Nucleus accumbens (tissue), 56 donors: ENCODE measurements around the gene RBL2.

Source experiments
- DNase-seq, 56 donors: peaks; one replicate each; lab custom pipeline; 2025; lab: John Stamatoyannopoulos, UW

The RBL2 gene

GRCh38 chr16:53446090-53446489, 11.8 kb downstream of the RBL2 start:
- no peak for DNase-seq

- DNase-seq, result no peak
Observed at GRCh38 chr16:53449816-53450517, 15.7 kb downstream of the RBL2 start.

GRCh38 chr16:53453928-53454327, 19.7 kb downstream of the RBL2 start:
- DNase-seq, result no peak

- DNase-seq, result no peak
Observed at GRCh38 chr16:53456625-53457024, 22.4 kb downstream of the RBL2 start.

GRCh38 chr16:53457670-53458069, 23.4 kb downstream of the RBL2 start:
- DNase-seq, result no peak

- no peak for DNase-seq
Observed at GRCh38 chr16:53458635-53459034, 24.4 kb downstream of the RBL2 start.

GRCh38 chr16:53465606-53466280, 31.5 kb downstream of the RBL2 start:
- DNase-seq, result no peak

GRCh38 chr16:53476867-53477266, 42.6 kb downstream of the RBL2 start:
- no peak for DNase-seq

- DNase-seq, result no peak
Observed at GRCh38 chr16:53478965-53479364, 44.7 kb downstream of the RBL2 start.

GRCh38 chr16:53480394-53480793, 46.1 kb downstream of the RBL2 start:
- DNase-seq, result no peak

GRCh38 chr16:53482123-53482522, 47.9 kb downstream of the RBL2 start:
- no peak for DNase-seq

- DNase-seq, result no peak
Observed at GRCh38 chr16:53484542-53484941, 50.3 kb downstream of the RBL2 start.

- no peak for DNase-seq
Observed at GRCh38 chr16:53486230-53486629, 52.0 kb downstream of the RBL2 start.

- DNase-seq, result no peak
Observed at GRCh38 chr16:53489755-53490154, 55.5 kb downstream of the RBL2 start.

GRCh38 chr16:53492503-53492902, 58.2 kb downstream of the RBL2 start:
- DNase-seq, result no peak

GRCh38 chr16:53494636-53495035, 60.4 kb downstream of the RBL2 start:
- DNase-seq, result no peak

GRCh38 chr16:53495325-53495724, 61.1 kb downstream of the RBL2 start:
- DNase-seq, result no peak

GRCh38 chr16:53498984-53499383, 64.7 kb downstream of the RBL2 start:
- DNase-seq, result no peak

- no peak for DNase-seq
Observed at GRCh38 chr16:53501216-53501859, 67.1 kb downstream of the RBL2 start.

- peak in 29 of 56 donors; percentile 31 to 96 (median 51) for DNase-seq
Observed at GRCh38 chr16:53502331-53503269, 68.3 kb downstream of the RBL2 start, which contains the start of gene AKTIP. Gene AKTIP (minus strand): TSS chr16:53503209. CDS start chr16:53500259, 2,950 bp downstream.
